C4-2B (cell line): ENCODE results near the gene CFAP410.

Experiments
- CTCF ChIP-seq: fragments of 450-650 bp; conservative IDR thresholded peaks from 2 replicates; pipeline ENCODE4 v1.5.1; 2017; ENCODE audit warnings: mild to moderate bottlenecking
- ZFX ChIP-seq: fragments of 450-650 bp; IDR thresholded peaks from 2 replicates; pipeline ENCODE4 v1.6.1; 2017

- no peak for TF ChIP-seq CTCF
- TF ChIP-seq ZFX = no peak
Measured at GRCh38 chr21:44376606-44377005, 37.4 kb upstream of the CFAP410 start.
